ENCODE results near the gene ICE1. TPM values are rescaled to one million over a fixed set of nuclear protein-coding genes. Genes with fewer than 3 reads are reported as not detected.

The ICE1 gene
- total RNA-seq, 1 donor from 2014 or later, result 37.8 TPM

- Mint-ChIP-seq H3K4me1 (ENCODE audit: unreplicated experiment) (peaks cover 6% of the 10 kb centered on the region), H3K27me3 (peaks cover 17% of the 10 kb centered on the region), H3K36me3 (no peaks in the 10 kb centered on the region), H3K9me3 (no peaks in the 10 kb centered on the region), H3K27ac (no peak overlapping the region), H3K4me3 (no peak overlapping the region)
- no peak for DNase-seq (ENCODE audit: extremely low spot score, unreplicated experiment)
- no peak for TF ChIP-seq CTCF (conservative IDR thresholded peaks at IDR 0.05)
Observed at GRCh38 chr5:5534333-5534732, 111.9 kb downstream of the ICE1 start.

- Mint-ChIP-seq H3K4me1 (ENCODE audit: unreplicated experiment) (no peaks in the 10 kb centered on the region), H3K27me3 (peaks cover 10% of the 10 kb centered on the region), H3K4me3 (no peak overlapping the region), H3K27ac (no peak overlapping the region), H3K9me3 (no peaks in the 10 kb centered on the region), H3K36me3 (no peaks in the 10 kb centered on the region)
- no peak for DNase-seq (ENCODE audit: extremely low spot score, unreplicated experiment)
- TF ChIP-seq CTCF (conservative IDR thresholded peaks at IDR 0.05), result no peak
Observed at GRCh38 chr5:5536871-5537270, 114.4 kb downstream of the ICE1 start.

GRCh38 chr5:5537426-5537825, 114.9 kb downstream of the ICE1 start:
- Mint-ChIP-seq H3K27me3 (peaks cover 6% of the 10 kb centered on the region), H3K4me3 (no peak overlapping the region), H3K27ac (no peak overlapping the region), H3K9me3 (no peaks in the 10 kb centered on the region), H3K36me3 (no peaks in the 10 kb centered on the region), H3K4me1 (ENCODE audit: unreplicated experiment) (no peaks in the 10 kb centered on the region)
- no peak for TF ChIP-seq CTCF (conservative IDR thresholded peaks at IDR 0.05)
- no peak for DNase-seq (ENCODE audit: extremely low spot score, unreplicated experiment)

- Mint-ChIP-seq H3K4me3 (no peak overlapping the region), H3K4me1 (ENCODE audit: unreplicated experiment) (no peaks in the 10 kb centered on the region), H3K27me3 (no peaks in the 10 kb centered on the region), H3K9me3 (no peaks in the 10 kb centered on the region), H3K36me3 (no peaks in the 10 kb centered on the region), H3K27ac (no peak overlapping the region)
- no peak for DNase-seq (ENCODE audit: extremely low spot score, unreplicated experiment)
- no peak for TF ChIP-seq CTCF (conservative IDR thresholded peaks at IDR 0.05)
Observed at GRCh38 chr5:5539590-5539989, 117.1 kb downstream of the ICE1 start.
